Heart right ventricle (tissue), 16 donors: ENCODE measurements around the gene KNDC1. TPM values are rescaled to one million over a fixed set of nuclear protein-coding genes. Genes with fewer than 3 reads are reported as not detected.

Experiments
- ATAC-seq, 8 donors: fragments of 200-7000 bp; cut with Tn5 transposase; one replicate each; pipeline ENCODE4 v1.9.1; 2020; ENCODE audit warnings: mild to moderate bottlenecking in 8 of 8, moderate library complexity in 8 of 8, moderate number of reproducible peaks in 1 of 8
- DNase-seq, 2 donors: peaks; one replicate each; pipeline ENCODE4 v3.0.0-alpha.2; 2020
- H3K27ac ChIP-seq, 10 donors: fragments of 200-600 bp; sonication (generic) in 2 of 10; one replicate each; pipeline versions ENCODE4 v1.5.0 to v1.8.0; 2020 to 2022; ENCODE audit warnings: mild to moderate bottlenecking in 3 of 10
- H3K27me3 ChIP-seq, 7 donors: fragments of 200-600 bp; one replicate each; pipeline ENCODE4 v1.8.0; 2021 to 2022; ENCODE audit warnings: mild to moderate bottlenecking in 2 of 7
- H3K36me3 ChIP-seq, 9 donors: fragments of 200-600 bp; sonication (generic) in 1 of 9; one replicate each; pipeline versions ENCODE4 v1.5.0 to v1.8.0; 2020 to 2022; ENCODE audit warnings: mild to moderate bottlenecking in 2 of 9
- H3K4me1 ChIP-seq, 9 donors: fragments of 200-600 bp; sonication (generic) in 1 of 9; one replicate each; pipeline versions ENCODE4 v1.5.0 to v1.8.0; 2020 to 2022; ENCODE audit warnings: mild to moderate bottlenecking in 4 of 9
- H3K4me3 ChIP-seq, 10 donors: fragments of 200-600 bp; sonication (generic) in 2 of 10; one replicate each; pipeline versions ENCODE4 v1.5.0 to v1.8.0; 2020 to 2022; ENCODE audit warnings: mild to moderate bottlenecking in 7 of 10, moderate library complexity in 2 of 10
- H3K9me3 ChIP-seq, 11 donors: fragments of 200-600 bp in 10 of 11; sonication (generic) in 2 of 11; one replicate each; pipeline versions ENCODE4 v1.5.0 to v1.8.0; 2013 to 2022; ENCODE audit warnings: mild to moderate bottlenecking in 2 of 11, control low read depth in 1 of 11, moderate library complexity in 1 of 11
- CTCF ChIP-seq, 9 donors: fragments of 200-600 bp; sonication (generic) in 2 of 9; IDR thresholded peaks; one replicate each; pipeline versions ENCODE4 v1.5.0 to v1.8.0; 2021 to 2022; ENCODE audit warnings: antibody characterized with exemption in 9 of 9, mild to moderate bottlenecking in 5 of 9, moderate library complexity in 1 of 9
- WGBS, 2 donors: extraction: QIAGEN DNeasy Blood & Tissue Kit; methylation state at CpG; one replicate each; pipeline ENCODE4 v1.1.7; 2013; ENCODE audit warnings: inconsistent platforms in 1 of 2; 5-methylcytosine and 5-hydroxymethylcytosine counted together
- intact Hi-C, 10 donors: fragments of 100-400 bp; cut with DNase I; formaldehyde crosslinking; loops; one replicate each; pipeline versions ENCODE4 v1.11.1 to v1.14.2; 2022
- polyA plus RNA-seq, 2 donors: library from polyadenylated mRNA; stranded (reverse); fragments of 200-250 nt; gene quantifications; one replicate each; pipeline ENCODE4 v1.2.3, GENCODE V29; 2013
- total RNA-seq, 10 donors: library from RNA; stranded (reverse); fragmentation: NEBNext Ultra II Directional in 3 of 10; extraction: Animal tissue kit (Norgen Biotek cat#: 25700) in 3 of 10; gene quantifications; one replicate each; pipeline versions ENCODE4 v1.2.1 to v1.2.4, GENCODE V29; 2021 to 2023
- donor health status: Arrhythmogenic right ventricular cardiomyopathy.
- donor health status: ischemic (EF 13 %, LVEDD 7.1; RV severe dilation, severe dysfunction).
- donor health status: healthy with polysubstance abuse.
- donor health status: DM: no; HTN: yes; CAD: no.
- donor health status: DM: no; HTN: no; CAD: no.
- donor health status: ischemic (EF 25% LVEDD 6.9; RV normal size, moderate dysfunction).
- donor health status: ischemic (EF 25% LVEDD 5.7; RV mildly dilated, moderate dysfunction).
- donor health status: healthy.
- donor health status: DM: yes; HTN: yes; CAD: no.
- donor health status: Ischemic cardiomyopathy.
- donor health status: ischemic (EF 35%, LVEDD 5.7; RV mildly dilated, moderate dysfunction).
- donor health status: nonischemic (EF 11% LVEDD 7.7; RV severe dilation, severe dysfunction).
- donor health status: DM: yes; HTN: yes; CAD: no.
- donor health status: PGD.
- donor health status: ischemic (EF 29% LVEDD 5.4; RV normal size, mild dysfunction).
- donor health status: nonischemic (EF 23%, LVEDD 6.1; RV moderate dilation, normal function).

Gene KNDC1
- total and polyA plus RNA-seq, 12 donors = 0.04 to 0.88 (median 0.14) TPM; not detected in 3

- 77% methylated on average over 10 to 12 of the region's 12 CpGs for WGBS, 2 donors
- H3K27ac ChIP-seq = no peak overlapping the region
- peaks cover 8 to 54% (median 26%) of the 10 kb centered on the region in 7 donors for H3K27me3 ChIP-seq
- no peaks in the 10 kb centered on the region for H3K36me3 ChIP-seq
- intact Hi-C loops = no loop called here
- H3K4me1 ChIP-seq = peaks cover 0 to 12% (median under 1%) of the 10 kb centered on the region in 9 donors
- TF ChIP-seq CTCF (IDR thresholded peaks at IDR 0.05) = no peak
- H3K4me3 ChIP-seq = no peak overlapping the region
- H3K9me3 ChIP-seq = no peaks in the 10 kb centered on the region
- ATAC-seq (peak in 1 of 8 donors; percentile 16), DNase-seq (no peak)
Observed at GRCh38 chr10:133252223-133252552, 92.2 kb downstream of the KNDC1 start.

- ATAC-seq (no peak), DNase-seq (no peak)
- Histone ChIP-seq H3K4me1 (peaks cover 3 to 25% (median 14%) of the 10 kb centered on the region in 9 donors), H3K27ac (peak overlapping the region in 1 of 10 donors; percentile 62), H3K4me3 (no peak overlapping the region), H3K27me3 (peaks cover 0 to 42% (median 14%) of the 10 kb centered on the region in 7 donors), H3K9me3 (no peaks in the 10 kb centered on the region), H3K36me3 (no peaks in the 10 kb centered on the region)
- 83 to 87% methylated on average over 22 of the region's 22 CpGs for WGBS, 2 donors
- TF ChIP-seq CTCF (IDR thresholded peaks at IDR 0.05) = no peak
- intact Hi-C loops = no loop called here
Observed at GRCh38 chr10:133253361-133253955, 93.4 kb downstream of the KNDC1 start.

GRCh38 chr10:133254421-133255120, 94.6 kb downstream of the KNDC1 start:
- Histone ChIP-seq H3K9me3 (no peaks in the 10 kb centered on the region), H3K4me3 (no peak overlapping the region), H3K27ac (no peak overlapping the region), H3K4me1 (peaks cover 3 to 36% (median 22%) of the 10 kb centered on the region in 9 donors), H3K36me3 (no peaks in the 10 kb centered on the region), H3K27me3 (peaks cover 0 to 30% (median 11%) of the 10 kb centered on the region in 7 donors)
- intact Hi-C loops = no loop called here
- WGBS, 2 donors = 44 to 49% methylated on average over 13 of the region's 13 CpGs
- ATAC-seq (no peak), DNase-seq (no peak)
- TF ChIP-seq CTCF (IDR thresholded peaks at IDR 0.05) = no peak

- no peak overlapping the region for H3K4me3 ChIP-seq
- H3K27ac ChIP-seq = no peak overlapping the region
- no peak for DNase-seq
- WGBS, 2 donors = 87 to 88% methylated on average over 15 of the region's 15 CpGs
- no peak for ATAC-seq
- peaks cover 0 to 23% (median 7%) of the 10 kb centered on the region in 7 donors for H3K27me3 ChIP-seq
- peaks cover 3 to 42% (median 22%) of the 10 kb centered on the region in 9 donors for H3K4me1 ChIP-seq
- no peak for TF ChIP-seq CTCF (IDR thresholded peaks at IDR 0.05)
- intact Hi-C loops = no loop called here
- no peaks in the 10 kb centered on the region for H3K36me3 ChIP-seq
- no peaks in the 10 kb centered on the region for H3K9me3 ChIP-seq
Observed at GRCh38 chr10:133255323-133255722, 95.3 kb downstream of the KNDC1 start.
